ENCODE results near the gene SLC22A31. TPM values are rescaled to one million over a fixed set of nuclear protein-coding genes. Genes with fewer than 3 reads are reported as not detected.
A peak's percentile ranks its signal among the peaks of the same experiment; 100 is the strongest.

The SLC22A31 gene
- total RNA-seq, 1 experiment from 2014 or later = 0.47 TPM

DNA sequence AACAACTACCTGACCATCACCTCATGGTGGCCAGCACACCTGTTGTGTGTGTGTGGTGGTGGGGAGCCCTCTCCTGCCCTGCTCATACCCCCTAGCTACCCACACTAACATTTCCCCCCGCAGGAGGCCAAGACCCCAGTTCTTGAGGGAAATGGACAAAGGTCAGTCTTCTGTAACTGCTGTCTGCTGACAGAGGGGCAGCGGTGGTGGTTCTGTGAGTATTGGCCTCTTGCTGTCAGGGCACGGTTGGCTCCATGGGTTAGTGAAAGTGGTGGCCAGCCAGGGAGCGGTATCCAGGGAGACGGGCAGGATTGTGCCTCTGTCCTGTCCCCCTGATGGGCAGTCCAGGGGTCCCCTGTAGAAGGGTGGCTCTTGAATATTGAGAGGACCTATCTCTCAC is 43.3 kb upstream of the SLC22A31 start:
- H3K4me3 ChIP-seq (ENCODE audit: low read depth, low read length, poor library complexity, severe bottlenecking) = no peak overlapping the region
- no peak overlapping the region for H3K27ac ChIP-seq (ENCODE audit: low read depth, low read length, poor library complexity, severe bottlenecking)
- no peak for DNase-seq (ENCODE audit: low spot score)
- intact Hi-C loops (cut with micrococcal nuclease; ENCODE audit: unreplicated experiment) = loop anchor here (10.0 kb wide), 1 partner anchor 261 kb away; the partner anchor contains the start of gene SPG7
- BruUV-seq (replicated peaks) = no TSS peak
- CTCF ChIA-PET = no interaction called here
- H3K4me1 ChIP-seq (ENCODE audit: insufficient read depth, low read length, poor library complexity, severe bottlenecking) = peaks cover 8% of the 10 kb centered on the region
- no peaks in the 10 kb centered on the region for H3K27me3 ChIP-seq (replicated peaks; ENCODE audit: insufficient read depth, low read depth, low read length, poor library complexity)
- H3K36me3 ChIP-seq (ENCODE audit: insufficient read depth, low read length, poor library complexity, severe bottlenecking) = no peaks in the 10 kb centered on the region
- TF ChIP-seq CTCF (conservative IDR thresholded peaks at IDR 0.05; ENCODE audit: low read depth, low read length) = no peak
- no peak for TF ChIP-seq EZH2 (IDR thresholded peaks at IDR 0.05; ENCODE audit: borderline replicate concordance, low read depth, low read length, poor library complexity, severe bottlenecking)
- no peaks in the 10 kb centered on the region for H3K9me3 ChIP-seq (ENCODE audit: low read depth, low read length, poor library complexity, severe bottlenecking)
- POLR2A ChIA-PET (ENCODE audit: low non-redundant PET) = no interaction called here

- Histone ChIP-seq H3K27me3 (replicated peaks; ENCODE audit: insufficient read depth, low read depth, low read length, poor library complexity) (no peaks in the 10 kb centered on the region), H3K36me3 (ENCODE audit: insufficient read depth, low read length, poor library complexity, severe bottlenecking) (no peaks in the 10 kb centered on the region), H3K4me1 (ENCODE audit: insufficient read depth, low read length, poor library complexity, severe bottlenecking) (peaks cover 8% of the 10 kb centered on the region), H3K27ac (ENCODE audit: low read depth, low read length, poor library complexity, severe bottlenecking) (no peak overlapping the region), H3K4me3 (ENCODE audit: low read depth, low read length, poor library complexity, severe bottlenecking) (no peak overlapping the region), H3K9me3 (ENCODE audit: low read depth, low read length, poor library complexity, severe bottlenecking) (no peaks in the 10 kb centered on the region)
- no peak for DNase-seq (ENCODE audit: low spot score)
- no TSS peak for BruUV-seq (replicated peaks)
- ChIA-PET CTCF (no interaction called here), POLR2A (ENCODE audit: low non-redundant PET) (no interaction called here)
- intact Hi-C loops (cut with micrococcal nuclease; ENCODE audit: unreplicated experiment) = loop anchor here (10.0 kb wide), 1 partner anchor 262 kb away; the partner anchor contains the start of gene SPG7
- no peak for TF ChIP-seq CTCF (conservative IDR thresholded peaks at IDR 0.05; ENCODE audit: low read depth, low read length)
- TF ChIP-seq EZH2 (IDR thresholded peaks at IDR 0.05; ENCODE audit: borderline replicate concordance, low read depth, low read length, poor library complexity, severe bottlenecking) = no peak
Observed at GRCh38 chr16:89242795-89243200, 42.5 kb upstream of the SLC22A31 start.

- Histone ChIP-seq H3K4me3 (ENCODE audit: low read depth, low read length, poor library complexity, severe bottlenecking) (peak overlapping the region; percentile 90), H3K27me3 (replicated peaks; ENCODE audit: insufficient read depth, low read depth, low read length, poor library complexity) (no peaks in the 10 kb centered on the region), H3K27ac (ENCODE audit: low read depth, low read length, poor library complexity, severe bottlenecking) (peak overlapping the region; percentile 94), H3K9me3 (ENCODE audit: low read depth, low read length, poor library complexity, severe bottlenecking) (no peaks in the 10 kb centered on the region), H3K4me1 (ENCODE audit: insufficient read depth, low read length, poor library complexity, severe bottlenecking) (no peaks in the 10 kb centered on the region), H3K36me3 (ENCODE audit: insufficient read depth, low read length, poor library complexity, severe bottlenecking) (no peaks in the 10 kb centered on the region)
- ChIA-PET POLR2A (ENCODE audit: low non-redundant PET) (interaction anchor here (0.6 to 0.7 kb wide), 2 partner anchors 18 to 713 kb away, joined by 3 read pairs; no protein-coding TSS in a partner anchor), CTCF (interaction anchor here (0.6 kb wide), 1 partner anchor 301 kb away, joined by 7 read pairs; no protein-coding TSS in a partner anchor)
- TF ChIP-seq EZH2 (IDR thresholded peaks at IDR 0.05; ENCODE audit: borderline replicate concordance, low read depth, low read length, poor library complexity, severe bottlenecking) = no peak
- TF ChIP-seq CTCF (conservative IDR thresholded peaks at IDR 0.05; ENCODE audit: low read depth, low read length) = no peak
- intact Hi-C loops (cut with micrococcal nuclease; ENCODE audit: unreplicated experiment) = loop anchor here (10.0 kb wide), 1 partner anchor 263 kb away; the partner anchor contains the start of gene SPG7
- DNase-seq (ENCODE audit: low spot score) = peak; percentile 82
- BruUV-seq (replicated peaks) = TSS peak; percentile 95
Observed at GRCh38 chr16:89241187-89242007, 41.1 kb upstream of the SLC22A31 start.

Data from A673 (cell line).